NCI-H2227 treated with DMSO at 0.1 percent for 48 hours (cell line): ENCODE data around the gene ADIG.

Source experiments
- DNase-seq: peaks from one replicate; lab custom pipeline; 2025; lab: John Stamatoyannopoulos, UW

ADIG gene

GRCh38 chr20:38633577-38634093, 52.6 kb downstream of the ADIG start:
- DNase-seq, result peak; percentile 63

GRCh38 chr20:38635721-38636288, 54.8 kb downstream of the ADIG start:
- DNase-seq, result no peak
